Transverse colon (tissue), 3 donors: ENCODE measurements around the gene PRAMEF9.
"Not testable (repeated sequence)": the region's sequence is repeated elsewhere in the genome, so short reads cannot be mapped to it uniquely, and the experiment has no call there.

Experiments
- POLR2A ChIP-seq: fragments of 450-650 bp; IDR thresholded peaks from one replicate; pipeline ENCODE4 v1.6.1; 2016; ENCODE audit warnings: antibody characterized with exemption, mild to moderate bottlenecking, moderate library complexity
- TF ChIP-seq, protein P1 (sequence below), 5 experiments: fragments of 200-600 bp in 3 of 5; fragments of 450-650 bp in 2 of 5; sonication (generic) in 3 of 5; IDR thresholded peaks; 1 replicate in 2 of 5; 2 replicates in 3 of 5; pipeline ENCODE4 v1.5.1; 2016 to 2017; ENCODE audit warnings: antibody characterized with exemption in 5 of 5, inconsistent platforms in 3 of 5, mild to moderate bottlenecking in 2 of 5, moderate library complexity in 1 of 5

GRCh38 chr1:13225675-13226204 is 54.1 kb downstream of the PRAMEF9 start, which contains the start of gene PRAMEF18:
- not testable (repeated sequence) for TF ChIP-seq POLR2A
- TF ChIP-seq, protein P1, sequence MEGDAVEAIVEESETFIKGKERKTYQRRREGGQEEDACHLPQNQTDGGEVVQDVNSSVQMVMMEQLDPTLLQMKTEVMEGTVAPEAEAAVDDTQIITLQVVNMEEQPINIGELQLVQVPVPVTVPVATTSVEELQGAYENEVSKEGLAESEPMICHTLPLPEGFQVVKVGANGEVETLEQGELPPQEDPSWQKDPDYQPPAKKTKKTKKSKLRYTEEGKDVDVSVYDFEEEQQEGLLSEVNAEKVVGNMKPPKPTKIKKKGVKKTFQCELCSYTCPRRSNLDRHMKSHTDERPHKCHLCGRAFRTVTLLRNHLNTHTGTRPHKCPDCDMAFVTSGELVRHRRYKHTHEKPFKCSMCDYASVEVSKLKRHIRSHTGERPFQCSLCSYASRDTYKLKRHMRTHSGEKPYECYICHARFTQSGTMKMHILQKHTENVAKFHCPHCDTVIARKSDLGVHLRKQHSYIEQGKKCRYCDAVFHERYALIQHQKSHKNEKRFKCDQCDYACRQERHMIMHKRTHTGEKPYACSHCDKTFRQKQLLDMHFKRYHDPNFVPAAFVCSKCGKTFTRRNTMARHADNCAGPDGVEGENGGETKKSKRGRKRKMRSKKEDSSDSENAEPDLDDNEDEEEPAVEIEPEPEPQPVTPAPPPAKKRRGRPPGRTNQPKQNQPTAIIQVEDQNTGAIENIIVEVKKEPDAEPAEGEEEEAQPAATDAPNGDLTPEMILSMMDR (IDR thresholded peaks at IDR 0.05) = not testable (repeated sequence)
